OCI-M2 (cell line): ENCODE results near the gene WWOX.

Experiments used
- DNase-seq: peaks from one replicate; lab custom pipeline; 2025; ENCODE audit not compliant: unreplicated experiment; lab: John Stamatoyannopoulos, UW

The WWOX gene

DNA sequence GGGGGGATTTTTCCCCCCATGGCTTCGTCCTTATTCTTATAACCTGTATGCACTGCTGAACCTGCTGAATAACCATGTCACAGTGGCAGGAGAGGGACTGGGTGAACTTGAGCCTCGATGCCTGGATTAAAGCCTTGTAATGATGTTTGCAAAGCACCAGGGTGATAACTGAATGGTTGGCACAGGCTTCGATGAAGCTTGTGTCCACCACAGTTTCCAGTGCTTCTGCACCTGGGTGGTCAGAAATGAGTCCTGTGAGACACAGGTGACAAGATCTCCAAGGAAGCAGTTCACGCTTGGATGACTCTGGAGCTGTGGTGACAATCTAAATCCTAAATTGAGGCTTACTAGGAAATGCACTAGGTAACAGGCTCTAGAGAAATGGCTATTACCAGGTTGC lies 771.8 kb downstream of the WWOX start:
- DNase-seq = no peak

- no peak for DNase-seq
These were observed 777.2 kb downstream of the WWOX start for GRCh38 chr16:78876671-78877070.

DNA sequence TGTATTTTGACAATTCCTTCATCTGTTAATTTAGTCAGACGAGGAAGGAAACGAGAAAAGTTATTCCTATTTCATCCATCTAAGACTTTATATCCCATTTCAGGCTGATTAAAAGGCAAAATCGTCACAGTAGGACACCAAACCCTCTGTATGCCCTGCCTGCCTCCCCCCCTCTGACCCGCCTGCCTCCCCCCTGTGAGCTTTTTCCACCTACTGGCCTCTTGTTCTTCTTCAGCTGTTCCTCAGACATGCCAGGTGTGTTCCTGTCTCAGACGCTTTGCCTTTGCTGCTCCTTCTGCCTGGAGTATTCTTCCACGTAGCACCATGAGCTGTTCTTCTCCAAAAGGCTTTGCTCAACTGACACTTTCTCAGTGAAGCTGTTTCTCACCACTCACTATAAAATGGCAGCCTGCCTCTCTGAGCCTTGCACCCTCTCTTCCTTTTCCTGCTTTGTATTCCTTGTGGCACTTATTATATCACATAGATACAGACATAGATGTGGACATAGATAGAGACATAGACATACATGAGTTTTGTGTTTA lies 777.7 kb downstream of the WWOX start:
- no peak for DNase-seq

- no peak for DNase-seq
These were observed 779.1 kb downstream of the WWOX start for GRCh38 chr16:78878570-78878969.

DNA sequence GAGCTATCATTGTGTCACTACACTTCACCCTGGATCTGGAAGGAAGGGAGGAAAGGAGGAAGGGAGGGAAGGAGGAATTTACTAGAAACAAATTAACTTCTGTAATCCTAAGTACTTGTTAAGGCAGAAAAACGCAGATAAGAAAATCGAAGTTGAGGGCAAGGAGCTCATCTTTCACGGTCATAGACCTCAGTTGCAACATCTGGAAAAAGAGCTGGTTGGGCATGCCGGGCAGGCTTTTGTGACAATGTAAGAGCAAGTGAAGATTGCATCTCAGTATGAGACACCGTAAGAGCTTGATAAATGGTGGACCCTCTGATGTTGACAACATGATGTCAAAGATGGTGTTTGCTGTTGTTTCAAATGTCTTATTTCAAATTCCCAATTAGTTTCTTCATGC lies 779.6 kb downstream of the WWOX start:
- DNase-seq = no peak

DNA sequence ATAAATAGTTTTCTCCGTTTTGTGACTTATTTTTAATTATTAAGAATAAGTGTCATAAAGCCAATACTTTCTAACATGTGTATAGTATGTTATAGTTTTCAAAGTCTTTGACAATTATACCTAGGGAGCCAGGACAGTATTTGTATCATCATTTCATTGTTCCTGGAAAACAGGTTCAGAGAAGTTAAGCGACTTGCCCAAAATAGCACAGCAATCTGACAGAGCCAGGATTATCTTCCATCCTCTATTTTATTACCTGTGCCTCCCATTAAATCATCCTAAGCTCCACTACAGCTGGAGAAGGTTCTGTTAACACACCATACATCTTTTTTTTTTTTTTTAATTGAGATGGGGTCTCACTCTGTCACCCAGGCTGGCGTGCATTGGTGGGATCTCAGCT lies 782.7 kb downstream of the WWOX start:
- DNase-seq = no peak

- DNase-seq = no peak
These were observed 783.3 kb downstream of the WWOX start for GRCh38 chr16:78882751-78883150.

GRCh38 chr16:78884204-78884603 lies 784.8 kb downstream of the WWOX start:
- DNase-seq = no peak

- no peak for DNase-seq
These were observed 789.9 kb downstream of the WWOX start for GRCh38 chr16:78889346-78889745.

DNA sequence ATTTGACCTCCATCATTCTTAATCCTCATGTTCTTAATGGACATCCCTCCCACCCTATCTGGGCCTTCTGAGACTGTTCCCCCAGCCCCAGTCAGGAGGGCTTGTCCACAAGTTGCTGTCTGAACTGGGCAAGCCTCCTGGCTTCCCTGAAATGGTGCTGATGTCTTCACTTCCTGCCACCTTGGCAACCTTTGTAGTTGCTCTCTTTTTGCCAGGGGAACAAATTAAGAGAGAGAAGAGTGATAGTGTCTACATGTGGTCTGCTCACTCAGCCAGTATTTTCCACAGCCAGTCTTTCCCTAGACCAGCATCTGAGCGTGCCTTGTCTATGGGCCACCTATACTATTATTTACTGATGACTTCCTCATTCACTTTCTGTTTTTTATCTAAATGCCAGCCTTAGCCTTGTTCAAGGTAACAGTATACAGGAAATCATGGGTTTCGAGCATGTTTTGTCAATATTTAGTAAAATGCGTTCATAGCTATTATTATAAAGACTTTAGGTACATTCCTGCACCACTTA lies 791.0 kb downstream of the WWOX start:
- DNase-seq = no peak

DNA sequence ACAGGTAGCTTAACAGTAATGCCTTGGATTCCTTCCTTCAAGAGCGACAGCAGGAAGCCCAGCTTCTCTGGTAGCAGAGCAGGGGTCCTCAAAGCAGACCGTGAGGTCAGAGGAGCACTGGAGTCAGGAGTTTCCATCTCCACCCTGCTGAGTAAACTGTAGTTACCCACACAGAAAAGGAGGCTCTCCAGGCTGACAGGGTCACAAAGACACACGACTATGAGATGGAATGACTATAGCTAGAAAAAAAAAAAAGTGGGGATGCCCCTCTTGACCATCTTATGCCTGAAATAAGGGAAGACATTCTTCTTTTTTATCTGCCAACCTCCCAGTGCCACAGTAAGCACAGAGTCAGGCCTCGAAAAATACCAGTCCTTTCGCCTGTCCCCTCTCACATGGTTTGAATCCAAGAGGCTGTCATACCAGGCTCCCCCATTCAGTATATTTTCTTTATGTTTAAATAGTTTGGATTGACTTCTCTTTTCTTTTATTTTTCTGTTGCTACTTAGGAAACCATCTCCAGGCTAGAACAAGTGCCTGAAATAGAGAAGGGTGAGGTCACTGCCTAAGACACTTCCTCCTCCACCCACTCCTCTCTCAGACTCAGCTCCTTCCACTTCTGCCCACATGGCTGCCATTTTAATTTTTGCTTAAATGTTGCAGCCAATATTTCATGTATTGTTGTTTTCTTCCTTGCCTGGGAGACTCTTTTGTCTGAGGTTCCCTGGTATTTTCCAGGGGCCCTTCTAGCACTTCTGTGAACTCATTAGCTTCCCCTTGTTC lies 793.7 kb downstream of the WWOX start:
- no peak for DNase-seq

GRCh38 chr16:78894886-78895285 lies 795.4 kb downstream of the WWOX start:
- no peak for DNase-seq

- DNase-seq = no peak
These were observed 796.2 kb downstream of the WWOX start for GRCh38 chr16:78895681-78896080.

DNA sequence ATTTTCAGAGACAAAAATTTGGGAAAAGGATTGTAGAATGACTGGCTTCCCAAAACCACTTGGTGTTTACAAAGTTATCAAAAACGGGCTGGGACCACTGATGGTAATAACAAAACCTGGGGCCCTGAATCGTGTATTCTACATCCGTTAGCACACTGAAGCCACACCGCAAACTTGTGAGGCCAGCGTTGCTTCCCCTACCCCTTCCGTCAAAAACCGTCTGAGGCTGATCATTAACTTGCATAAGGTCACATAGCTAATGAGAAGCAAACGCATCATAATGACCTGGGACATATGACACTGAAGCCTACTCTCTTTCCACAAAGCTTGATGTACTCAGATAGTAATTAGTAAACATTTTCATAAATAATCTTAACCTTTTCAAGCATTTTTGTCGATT lies 796.8 kb downstream of the WWOX start:
- DNase-seq = no peak

- DNase-seq = no peak
These were observed 797.8 kb downstream of the WWOX start for GRCh38 chr16:78897299-78897698.

DNA sequence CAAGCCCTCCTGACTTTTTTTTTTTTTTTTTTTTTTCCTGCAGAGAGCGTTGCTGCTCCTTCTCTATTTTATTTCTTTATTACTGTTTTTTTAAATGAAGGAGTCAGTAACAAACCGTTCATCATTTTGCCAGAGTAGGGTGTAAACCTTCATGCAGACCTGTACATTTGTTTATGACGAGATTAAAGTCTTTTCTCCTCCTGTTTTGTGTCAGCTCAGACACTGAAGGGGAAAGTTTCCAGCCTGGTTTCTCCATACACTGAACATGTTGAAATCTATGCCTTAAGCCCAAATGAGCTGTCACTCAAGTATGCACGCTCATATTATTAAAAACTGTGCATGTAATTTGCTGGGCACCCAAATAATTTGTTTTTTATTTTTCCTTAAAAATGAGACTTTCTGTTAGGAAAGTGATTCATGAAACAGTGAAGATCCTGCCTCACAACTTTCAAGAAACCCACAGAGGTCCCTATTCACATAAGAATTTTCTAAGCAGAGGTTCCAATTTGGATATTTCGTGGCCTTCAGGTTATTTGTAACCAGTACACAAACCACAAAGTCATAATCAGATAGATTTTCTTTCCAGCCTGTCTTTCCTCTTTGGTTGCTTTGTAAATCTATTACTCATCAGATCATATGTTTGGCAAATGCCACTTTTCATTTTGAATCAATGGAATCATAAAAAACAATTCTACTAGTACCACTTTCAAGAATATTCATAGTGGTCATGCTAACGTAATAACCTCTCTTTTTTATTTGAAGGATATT lies 800.8 kb downstream of the WWOX start:
- no peak for DNase-seq

GRCh38 chr16:78900966-78901365 lies 801.5 kb downstream of the WWOX start:
- no peak for DNase-seq

DNA sequence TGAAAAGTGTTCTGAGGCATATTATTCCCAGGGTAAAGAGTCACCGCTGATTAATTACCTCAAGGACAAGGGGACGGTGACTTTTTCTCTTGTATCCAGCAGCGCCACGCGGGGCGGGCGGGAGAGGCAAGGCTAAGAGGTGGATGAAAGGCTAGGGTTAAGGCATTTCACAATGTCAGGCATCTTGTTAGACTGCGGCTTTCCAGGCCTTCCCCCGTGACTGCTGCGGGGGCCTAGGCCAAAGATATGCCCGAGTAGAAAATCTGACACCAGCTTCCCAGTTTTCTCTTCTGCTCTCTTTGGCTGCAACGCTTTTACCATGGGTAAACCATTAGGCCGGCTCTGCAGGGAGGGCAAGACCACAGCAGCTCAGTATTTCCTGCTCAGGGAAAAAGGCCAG lies 802.9 kb downstream of the WWOX start:
- DNase-seq = no peak

DNA sequence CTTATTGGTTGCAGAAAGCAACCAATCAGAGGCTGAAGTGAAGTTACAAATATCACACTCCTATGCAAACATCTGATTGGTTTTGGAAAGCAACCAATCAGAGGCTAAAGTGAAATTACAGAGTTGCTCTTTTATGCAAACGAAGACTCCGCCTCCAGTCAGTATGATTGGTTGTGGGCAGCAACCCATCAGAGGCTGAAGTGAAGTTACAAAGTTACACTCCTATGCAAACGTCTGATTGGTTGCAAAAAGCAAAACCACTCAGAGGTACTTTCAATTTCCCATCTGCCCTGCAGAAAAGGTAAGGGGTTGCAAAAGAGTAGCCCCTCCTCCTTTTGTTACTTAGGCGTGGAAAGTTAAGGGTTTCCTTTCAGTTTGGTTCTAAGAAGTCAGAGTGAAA lies 803.8 kb downstream of the WWOX start:
- DNase-seq = no peak

- no peak for DNase-seq
These were observed 804.4 kb downstream of the WWOX start for GRCh38 chr16:78903843-78904242.

DNA sequence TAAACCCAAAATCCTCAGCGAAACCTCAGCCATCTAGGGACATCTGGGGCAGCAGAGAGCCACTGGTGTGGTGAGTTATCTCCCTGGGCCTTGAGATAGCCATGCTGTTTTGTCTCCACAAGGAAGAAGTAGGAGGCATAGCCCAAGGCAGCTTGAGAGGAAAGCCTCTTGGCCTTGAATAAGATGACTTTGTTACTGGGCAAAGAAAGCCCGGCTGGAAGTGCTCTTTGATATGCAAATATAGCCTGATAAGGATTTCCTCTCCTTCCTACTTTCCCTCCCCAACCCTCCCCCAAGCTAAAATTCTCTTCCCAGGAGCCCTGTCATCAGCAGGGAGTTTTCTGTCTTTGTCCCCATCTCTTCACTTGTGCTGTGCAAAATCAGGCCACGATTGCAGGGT lies 806.7 kb downstream of the WWOX start:
- DNase-seq = no peak

DNA sequence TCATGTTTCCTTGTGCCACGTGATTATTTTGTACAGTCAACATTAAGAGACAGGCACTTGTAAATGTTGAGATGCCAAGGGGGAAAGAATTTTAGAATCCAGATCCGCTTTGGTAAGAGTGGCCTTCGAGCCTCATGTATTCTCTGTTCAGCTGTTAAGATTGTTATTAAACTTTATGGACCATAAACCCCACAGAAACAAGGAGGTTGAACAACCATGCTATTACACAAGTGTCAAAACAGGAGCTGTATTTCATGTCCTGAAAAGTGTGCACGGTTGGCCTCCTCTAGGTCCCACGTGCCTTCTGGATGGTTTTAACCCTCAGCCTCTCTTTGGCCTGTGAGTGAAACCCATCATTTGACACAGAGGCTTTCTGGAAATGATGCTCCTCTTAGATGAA lies 809.8 kb downstream of the WWOX start:
- DNase-seq = no peak
